HG03097 (cell line): Measurements from ENCODE around the gene ANKRD28.

Experiments
- ATAC-seq: cut with Tn5 transposase; IDR thresholded peaks from one replicate; pipeline ENCODE4 v1.9.1; 2021; ENCODE audit not compliant: unreplicated experiment, low FRiP score

Gene ANKRD28

GRCh38 chr3:15728766-15729165 lies 69.0 kb downstream of the ANKRD28 start:
- no peak for ATAC-seq

- no peak for ATAC-seq
Measured at GRCh38 chr3:15726881-15727280, 70.9 kb downstream of the ANKRD28 start.

- ATAC-seq = peak; percentile 67
Measured at GRCh38 chr3:15726043-15726442, 71.7 kb downstream of the ANKRD28 start.

GRCh38 chr3:15724446-15724845 lies 73.3 kb downstream of the ANKRD28 start:
- ATAC-seq = no peak

- no peak for ATAC-seq
Measured at GRCh38 chr3:15723624-15723884, 74.2 kb downstream of the ANKRD28 start.

GRCh38 chr3:15722877-15723623 lies 74.7 kb downstream of the ANKRD28 start:
- ATAC-seq = no peak

GRCh38 chr3:15716178-15716577 lies 81.6 kb downstream of the ANKRD28 start:
- ATAC-seq = no peak

- ATAC-seq = no peak
Measured at GRCh38 chr3:15714448-15714847, 83.3 kb downstream of the ANKRD28 start.

GRCh38 chr3:15713364-15713763 lies 84.4 kb downstream of the ANKRD28 start:
- no peak for ATAC-seq

GRCh38 chr3:15711281-15711680 lies 86.5 kb downstream of the ANKRD28 start:
- no peak for ATAC-seq

- ATAC-seq = no peak
Measured at GRCh38 chr3:15708882-15709677, 88.7 kb downstream of the ANKRD28 start.

- no peak for ATAC-seq
Measured at GRCh38 chr3:15707779-15708178, 90.0 kb downstream of the ANKRD28 start.

- ATAC-seq = no peak
Measured at GRCh38 chr3:15703346-15703745, 94.4 kb downstream of the ANKRD28 start.

- ATAC-seq = no peak
Measured at GRCh38 chr3:15694628-15695027, 103.2 kb downstream of the ANKRD28 start.

GRCh38 chr3:15693355-15693754 lies 104.4 kb downstream of the ANKRD28 start:
- no peak for ATAC-seq

GRCh38 chr3:15690748-15691147 lies 107.0 kb downstream of the ANKRD28 start:
- ATAC-seq = no peak

- no peak for ATAC-seq
Measured at GRCh38 chr3:15690230-15690629, 107.5 kb downstream of the ANKRD28 start.

GRCh38 chr3:15685927-15686326 lies 111.9 kb downstream of the ANKRD28 start:
- no peak for ATAC-seq

- no peak for ATAC-seq
Measured at GRCh38 chr3:15683253-15683652, 114.5 kb downstream of the ANKRD28 start.

- ATAC-seq = no peak
Measured at GRCh38 chr3:15682561-15683185, 115.1 kb downstream of the ANKRD28 start.

GRCh38 chr3:15681668-15682067 lies 116.1 kb downstream of the ANKRD28 start:
- ATAC-seq = no peak

GRCh38 chr3:15679306-15679705 lies 118.5 kb downstream of the ANKRD28 start:
- ATAC-seq = no peak
